Lower leg skin (tissue), 4 donors: ENCODE data around the gene NAMPT. TPM values are rescaled to one million over a fixed set of nuclear protein-coding genes. Genes with fewer than 3 reads are reported as not detected.

ENCODE experiments used
- DNase-seq, 2 donors: peaks; one replicate each; pipeline ENCODE4 v3.0.0-alpha.2; 2019; ENCODE audit warnings: low spot score in 2 of 2
- H3K4me3 ChIP-seq: fragments of 200-600 bp; sonication (generic); 2 replicates; pipeline ENCODE4 v1.5.1; 2017; ENCODE audit warnings: mild to moderate bottlenecking, low read depth; ENCODE audit not compliant: poor library complexity, severe bottlenecking
- POLR2A ChIP-seq, 2 donors: fragments of 450-650 bp; IDR thresholded peaks; one replicate each; pipeline ENCODE4 v1.6.1; 2016 to 2017; ENCODE audit warnings: antibody characterized with exemption in 2 of 2, mild to moderate bottlenecking in 1 of 2, moderate library complexity in 1 of 2
- WGBS, 2 donors: methylation state at CpG; one replicate each; pipeline ENCODE4 v1.1.5; 2018; 5-methylcytosine and 5-hydroxymethylcytosine counted together
- intact Hi-C: fragments of 100-400 bp; cut with DNase I; formaldehyde crosslinking; loops from one replicate; pipeline ENCODE4 v1.15.0; 2023; ENCODE audit warnings: low total_unique reads
- total RNA-seq, 4 donors: library from RNA; depleted of rRNA; stranded (reverse); fragments of >200 nt; gene quantifications; one replicate each; pipeline ENCODE4 v1.1.0, GENCODE V29; 2016
- TF ChIP-seq, protein P1 (sequence below), 3 donors: fragments of 450-650 bp; IDR thresholded peaks; one replicate each; pipeline ENCODE4 v1.5.1; 2016; ENCODE audit warnings: antibody characterized with exemption in 3 of 3, mild to moderate bottlenecking in 3 of 3, moderate library complexity in 2 of 3

Gene NAMPT
- total RNA-seq, 4 donors from 2014 or later: 94.9 to 170 (median 114) TPM

DNA sequence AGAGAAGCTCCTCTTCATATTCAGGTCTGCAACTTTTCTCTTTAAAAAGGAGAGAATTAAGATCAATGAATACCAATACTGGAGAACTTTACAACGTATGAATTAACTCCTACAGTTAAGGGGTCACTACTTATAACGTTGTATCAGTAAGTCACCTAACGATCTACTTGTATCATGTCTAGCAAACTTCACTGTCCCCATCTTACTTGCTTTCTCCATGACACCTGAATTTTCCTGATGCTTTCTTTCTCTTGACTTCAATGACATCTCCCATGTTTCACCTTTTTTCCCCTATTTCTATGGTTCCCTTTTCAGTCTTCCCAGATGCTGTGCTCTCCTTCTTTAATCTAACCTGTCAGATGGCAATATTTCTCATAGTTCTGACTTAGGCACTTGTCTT, 19.6 kb downstream of the NAMPT start:
- intact Hi-C loops: no loop called here
- TF ChIP-seq POLR2A (IDR thresholded peaks at IDR 0.05): no peak
- TF ChIP-seq, protein P1, sequence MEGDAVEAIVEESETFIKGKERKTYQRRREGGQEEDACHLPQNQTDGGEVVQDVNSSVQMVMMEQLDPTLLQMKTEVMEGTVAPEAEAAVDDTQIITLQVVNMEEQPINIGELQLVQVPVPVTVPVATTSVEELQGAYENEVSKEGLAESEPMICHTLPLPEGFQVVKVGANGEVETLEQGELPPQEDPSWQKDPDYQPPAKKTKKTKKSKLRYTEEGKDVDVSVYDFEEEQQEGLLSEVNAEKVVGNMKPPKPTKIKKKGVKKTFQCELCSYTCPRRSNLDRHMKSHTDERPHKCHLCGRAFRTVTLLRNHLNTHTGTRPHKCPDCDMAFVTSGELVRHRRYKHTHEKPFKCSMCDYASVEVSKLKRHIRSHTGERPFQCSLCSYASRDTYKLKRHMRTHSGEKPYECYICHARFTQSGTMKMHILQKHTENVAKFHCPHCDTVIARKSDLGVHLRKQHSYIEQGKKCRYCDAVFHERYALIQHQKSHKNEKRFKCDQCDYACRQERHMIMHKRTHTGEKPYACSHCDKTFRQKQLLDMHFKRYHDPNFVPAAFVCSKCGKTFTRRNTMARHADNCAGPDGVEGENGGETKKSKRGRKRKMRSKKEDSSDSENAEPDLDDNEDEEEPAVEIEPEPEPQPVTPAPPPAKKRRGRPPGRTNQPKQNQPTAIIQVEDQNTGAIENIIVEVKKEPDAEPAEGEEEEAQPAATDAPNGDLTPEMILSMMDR (IDR thresholded peaks at IDR 0.05): no peak
- 98 to 100% methylated on average over 3 of the region's 3 CpGs for WGBS, 2 donors
- no peak overlapping the region for H3K4me3 ChIP-seq
- no peak for DNase-seq

- intact Hi-C loops: no loop called here
- WGBS, 2 donors: 91 to 98% methylated on average over 2 of the region's 2 CpGs
- DNase-seq: no peak
- no peak overlapping the region for H3K4me3 ChIP-seq
- TF ChIP-seq POLR2A (IDR thresholded peaks at IDR 0.05): no peak
- TF ChIP-seq, protein P1 (IDR thresholded peaks at IDR 0.05): no peak
These were observed 22.4 kb downstream of the NAMPT start for GRCh38 chr7:106262221-106262881.

- no peak for DNase-seq
- intact Hi-C loops: no loop called here
These were observed 24.6 kb downstream of the NAMPT start for GRCh38 chr7:106260136-106260561.

DNA sequence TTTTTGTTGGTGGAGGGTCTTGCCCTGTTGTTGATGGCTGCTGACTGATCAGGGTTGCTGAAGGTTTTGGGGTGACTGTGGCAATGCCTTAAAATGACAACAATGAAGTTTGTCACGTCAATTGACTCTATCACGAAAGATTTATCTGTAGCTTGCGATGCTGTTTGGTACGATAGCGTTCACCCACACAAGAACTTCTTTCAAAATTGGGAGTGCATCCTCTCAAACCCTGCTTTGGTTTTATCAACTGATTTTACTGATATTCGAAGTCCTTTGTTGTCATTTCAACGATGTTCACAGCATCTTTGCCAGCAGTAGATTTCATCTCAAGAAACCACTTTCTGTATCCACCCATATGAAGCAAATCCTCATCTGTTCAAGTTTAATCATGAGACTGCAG, 26.0 kb downstream of the NAMPT start:
- no peak for DNase-seq
- intact Hi-C loops: no loop called here
- H3K4me3 ChIP-seq: no peak overlapping the region
- 81 to 83% methylated on average over 7 of the region's 7 CpGs for WGBS, 2 donors
- TF ChIP-seq POLR2A (IDR thresholded peaks at IDR 0.05): no peak
- TF ChIP-seq, protein P1 (IDR thresholded peaks at IDR 0.05): no peak

More at GRCh38 chr7:106260136-106260561, 24.6 kb downstream of the NAMPT start:
- 63 to 80% methylated on average over 2 of the region's 2 CpGs for WGBS, 2 donors
- no peak for TF ChIP-seq POLR2A (IDR thresholded peaks at IDR 0.05)
- TF ChIP-seq, protein P1 (IDR thresholded peaks at IDR 0.05): no peak
- H3K4me3 ChIP-seq: no peak overlapping the region

- H3K4me3 ChIP-seq: no peak overlapping the region
- DNase-seq: no peak
- TF ChIP-seq POLR2A (IDR thresholded peaks at IDR 0.05): no peak
- TF ChIP-seq, protein P1 (IDR thresholded peaks at IDR 0.05): no peak
- 84 to 88% methylated on average over 3 of the region's 3 CpGs for WGBS, 2 donors
- intact Hi-C loops: no loop called here
These were observed 27.0 kb downstream of the NAMPT start for GRCh38 chr7:106257752-106258151.

DNA sequence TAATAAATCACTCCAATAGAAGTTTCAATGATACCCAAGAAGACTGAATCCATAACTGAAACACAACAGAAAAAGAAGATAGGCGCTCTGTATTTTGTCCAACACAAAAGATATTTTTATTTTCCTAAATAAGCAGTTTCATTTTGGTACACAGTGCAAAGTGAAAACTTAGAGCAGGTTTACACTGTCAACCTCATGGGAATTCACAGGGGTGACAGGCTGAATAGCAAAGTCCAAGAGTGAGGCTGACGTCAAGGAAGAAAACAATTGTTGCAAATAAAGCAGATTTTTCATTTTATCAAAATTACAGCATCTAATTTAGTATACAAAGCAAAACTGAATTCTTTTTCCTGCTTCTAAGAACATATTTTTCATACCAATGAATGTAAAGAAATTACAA, 28.6 kb downstream of the NAMPT start:
- TF ChIP-seq POLR2A (IDR thresholded peaks at IDR 0.05): no peak
- TF ChIP-seq, protein P1 (IDR thresholded peaks at IDR 0.05): no peak
- no peak for DNase-seq
- 93 to 96% methylated on average over 2 of the region's 2 CpGs for WGBS, 2 donors
- intact Hi-C loops: no loop called here
- no peak overlapping the region for H3K4me3 ChIP-seq
